Cardiac fibroblast (primary cell): ENCODE results near the gene TP53TG5.

ENCODE experiments used
- DNase-seq, 2 donors: peaks; one replicate each; pipeline versions ENCODE4 v3.0.0 to v3.0.0-alpha.2; 2010; ENCODE audit warnings: low read depth in 2 of 2
- H3K4me3 ChIP-seq, 2 donors: replicated peaks in 1 of 2; 1 replicate in 1 of 2; 2 replicates in 1 of 2; pipeline ENCODE4 v1.5.1; 2011; ENCODE audit warnings: low read depth in 2 of 2, low read length in 2 of 2, mild to moderate bottlenecking in 2 of 2, moderate library complexity in 1 of 2
- CTCF ChIP-seq: IDR thresholded peaks from one replicate; pipeline ENCODE4 v1.5.1; 2011; ENCODE audit warnings: low read depth, mild to moderate bottlenecking, low read length, inconsistent platforms

The TP53TG5 gene

GRCh38 chr20:45325371-45325770, 52.8 kb downstream of the TP53TG5 start:
- TF ChIP-seq CTCF: no peak
- DNase-seq: no peak
- no peak overlapping the region for H3K4me3 ChIP-seq

GRCh38 chr20:45323731-45324130, 54.4 kb downstream of the TP53TG5 start:
- no peak overlapping the region for H3K4me3 ChIP-seq
- TF ChIP-seq CTCF: no peak
- no peak for DNase-seq

DNA sequence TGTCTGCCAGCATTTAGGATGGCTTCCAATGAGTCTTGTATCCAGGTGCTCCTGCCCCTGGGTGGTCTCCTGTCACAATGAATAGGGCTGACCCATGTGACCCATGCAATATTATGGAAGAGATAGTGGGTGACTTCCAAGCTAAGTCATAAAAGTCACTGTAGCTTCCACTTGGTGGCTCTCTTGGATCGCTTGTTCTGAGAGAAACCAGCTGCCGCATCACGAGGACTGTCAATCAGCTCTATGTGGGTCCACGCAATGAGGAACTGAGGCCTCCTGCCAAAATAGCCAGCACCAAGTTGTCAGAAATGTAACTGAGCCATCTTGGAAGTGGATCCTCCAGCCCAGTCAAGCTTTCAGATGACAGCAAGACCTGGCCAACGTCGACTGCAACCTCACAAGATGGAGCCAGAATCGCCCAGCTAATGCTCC, 55.2 kb downstream of the TP53TG5 start:
- peak; percentile 55 to 69 for DNase-seq
- no peak overlapping the region for H3K4me3 ChIP-seq
- no peak for TF ChIP-seq CTCF
